ENCODE data around the gene VAMP3.

The VAMP3 gene

DNA sequence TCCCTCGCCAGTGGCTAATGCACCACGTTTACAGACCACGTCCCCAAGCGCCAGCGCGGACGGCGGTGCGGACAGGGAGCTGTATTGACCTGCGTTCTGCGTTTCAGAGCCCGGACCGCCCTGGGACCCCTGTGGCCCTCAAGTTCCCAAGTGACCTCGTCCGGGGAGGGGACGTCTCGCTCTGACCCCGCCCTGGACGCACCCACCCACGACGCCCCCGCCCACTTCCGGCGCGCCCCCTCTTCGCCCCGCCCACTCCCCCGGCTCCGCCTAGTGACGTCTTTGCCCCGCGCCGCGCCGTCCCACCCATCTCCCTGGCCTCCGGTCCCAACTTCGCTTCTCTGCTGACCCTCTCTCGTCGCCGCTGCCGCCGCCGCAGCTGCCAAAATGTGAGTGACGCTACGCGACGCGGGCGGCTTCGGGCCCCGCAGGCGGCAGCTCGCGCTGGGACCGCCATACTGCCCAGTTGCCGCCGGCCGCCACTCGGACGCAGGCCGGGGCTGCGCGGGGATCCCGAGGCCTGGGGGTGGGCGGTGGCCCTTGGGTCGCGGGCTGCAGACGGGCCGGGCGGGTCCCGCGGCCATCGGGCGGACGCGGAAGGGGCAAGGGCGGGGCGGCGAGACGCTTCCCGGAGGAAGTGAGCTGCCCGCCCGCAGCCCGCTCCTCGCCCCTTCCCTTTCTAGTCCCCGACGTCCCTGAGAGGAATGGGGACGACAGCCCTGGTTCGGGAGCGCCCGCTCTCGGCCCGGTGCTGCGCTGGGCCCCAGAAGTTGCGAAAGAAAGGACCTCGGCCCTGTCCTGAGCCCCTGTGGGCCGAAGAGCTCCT lies at the start of gene VAMP3:
Gene VAMP3 (plus strand): TSS at position 300 of the 826 bp plus-strand sequence. CDS start 88 bp downstream, at position 388.
- DNase-seq = peak; percentile 80

DNA sequence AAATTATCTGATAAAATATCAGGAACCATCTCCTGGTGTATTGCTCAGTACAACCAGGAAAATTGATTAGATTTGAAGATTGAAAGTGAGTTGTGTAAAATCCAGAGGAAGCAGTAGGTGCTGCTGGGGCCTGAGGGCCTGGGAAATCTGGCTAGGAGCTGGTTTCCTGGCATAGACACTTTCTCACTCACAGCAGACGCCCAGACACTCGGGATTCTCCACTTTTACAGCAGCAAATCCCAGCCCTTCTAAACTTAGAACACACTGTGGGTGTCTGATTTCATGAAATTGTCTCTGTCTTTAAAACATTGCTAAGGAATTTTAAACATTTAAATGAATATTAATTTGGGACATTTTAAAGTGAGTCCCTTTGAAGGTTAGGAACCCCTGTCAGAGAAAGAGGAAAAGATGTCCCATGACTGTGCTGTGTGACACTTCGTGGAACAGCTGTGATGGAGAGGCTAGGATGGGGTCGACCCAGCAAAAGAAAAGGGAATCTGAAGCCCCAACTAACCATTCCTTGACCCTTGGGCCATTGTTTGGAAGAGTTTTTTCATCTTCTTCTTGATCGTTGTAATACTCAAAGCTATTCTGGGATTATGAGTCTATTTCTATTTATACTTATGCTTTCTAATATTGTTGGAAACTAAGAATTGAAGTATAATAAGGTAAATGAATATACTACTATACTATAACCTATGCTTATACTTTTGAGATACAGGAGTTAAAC lies 49.0 kb upstream of the VAMP3 start:
- no peak for DNase-seq

DNA sequence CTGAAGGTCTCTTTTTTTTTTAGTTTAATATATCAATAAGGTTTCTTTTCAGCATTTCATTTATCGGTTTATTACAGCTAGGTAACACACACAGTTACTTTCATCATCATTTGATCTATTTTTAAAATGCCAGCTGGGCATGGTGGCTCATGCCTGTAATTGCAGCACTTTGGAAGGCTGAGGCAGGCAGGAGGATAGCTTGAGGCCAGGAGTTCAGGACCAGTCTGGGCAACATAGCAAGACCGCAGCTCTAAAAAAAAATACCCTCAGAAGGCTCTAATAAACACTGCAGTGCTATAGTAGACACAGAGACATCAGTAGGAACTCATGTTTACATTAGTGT lies 48.5 kb upstream of the VAMP3 start:
- DNase-seq = no peak

DNA sequence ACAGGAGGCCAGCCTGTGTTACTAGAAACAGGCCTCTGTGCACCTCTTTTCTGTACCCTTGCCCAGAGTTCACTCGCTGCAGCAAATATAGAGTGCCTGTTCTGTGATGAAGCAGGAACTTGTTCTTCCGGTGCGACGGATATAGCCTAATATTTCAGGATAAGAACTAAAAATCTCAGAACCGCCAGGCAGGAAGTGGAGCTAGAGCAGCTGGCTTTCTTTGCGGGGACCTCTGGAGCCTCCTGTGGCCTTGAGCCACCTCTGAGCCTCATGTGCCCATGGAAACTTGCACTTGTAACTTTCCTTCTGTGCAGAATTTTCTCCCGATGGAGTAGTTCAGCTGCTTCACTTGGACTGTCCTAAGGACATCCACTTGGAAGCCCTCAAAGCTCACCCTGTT lies 44.5 kb upstream of the VAMP3 start:
- no peak for DNase-seq

- DNase-seq = no peak
These were observed 43.2 kb upstream of the VAMP3 start for GRCh38 chr1:7727809-7728471.

GRCh38 chr1:7729761-7730160 lies 41.3 kb upstream of the VAMP3 start:
- no peak for DNase-seq

DNA sequence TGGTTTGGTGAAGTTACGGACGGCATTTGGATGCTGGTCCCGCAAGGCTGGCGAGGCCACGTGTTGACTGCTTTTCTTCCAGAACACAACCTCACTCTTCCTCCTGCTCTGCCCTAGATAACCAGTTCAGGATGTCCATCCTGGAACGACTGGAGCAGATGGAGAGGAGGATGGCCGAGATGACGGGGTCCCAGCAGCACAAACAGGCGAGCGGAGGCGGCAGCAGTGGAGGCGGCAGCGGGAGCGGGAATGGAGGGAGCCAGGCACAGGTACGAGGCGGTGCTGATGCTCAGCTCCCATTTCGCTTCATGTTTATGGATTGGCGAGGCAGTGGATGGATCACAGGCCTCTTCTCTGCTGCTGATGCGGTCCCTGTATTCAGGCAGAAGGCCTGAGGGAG lies 38.8 kb upstream of the VAMP3 start:
- no peak for DNase-seq

DNA sequence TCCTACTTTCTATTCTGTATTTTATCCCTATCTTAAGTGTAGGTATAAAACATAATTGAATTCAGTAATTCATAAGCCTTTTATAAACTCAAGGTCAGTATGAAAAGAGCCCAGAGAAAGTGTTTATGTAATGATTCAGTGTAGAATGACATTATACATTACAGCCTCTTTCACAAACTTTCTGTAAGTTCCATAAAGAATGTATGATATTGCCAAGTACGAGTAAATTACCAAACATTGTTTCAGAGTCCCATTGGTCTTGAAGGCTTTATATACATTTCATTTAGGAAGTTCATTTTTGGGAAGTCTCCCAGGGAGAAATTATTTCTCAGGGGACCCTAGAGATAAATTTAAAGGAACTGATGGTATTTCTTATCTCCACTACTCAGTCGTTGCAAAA lies 37.8 kb upstream of the VAMP3 start:
- DNase-seq = no peak

DNA sequence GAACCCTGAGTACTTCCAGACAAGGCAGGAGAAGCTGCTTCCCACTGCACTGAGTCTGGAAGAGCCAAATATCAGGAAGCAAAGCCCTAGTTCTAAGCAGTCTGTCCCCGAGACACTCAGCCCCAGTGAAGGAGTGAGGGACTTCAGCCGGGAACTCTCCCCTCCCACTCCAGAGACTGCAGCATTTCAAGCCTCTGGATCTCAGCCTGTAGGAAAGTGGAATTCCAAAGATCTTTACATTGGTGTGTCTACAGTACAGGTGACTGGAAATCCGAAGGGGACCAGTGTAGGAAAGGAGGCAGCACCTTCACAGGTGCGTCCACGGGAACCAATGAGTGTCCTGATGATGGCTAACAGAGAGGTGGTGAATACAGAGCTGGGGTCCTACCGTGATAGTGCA lies 33.1 kb upstream of the VAMP3 start:
- no peak for DNase-seq

GRCh38 chr1:7743346-7743745 lies 27.8 kb upstream of the VAMP3 start:
- DNase-seq = no peak

DNA sequence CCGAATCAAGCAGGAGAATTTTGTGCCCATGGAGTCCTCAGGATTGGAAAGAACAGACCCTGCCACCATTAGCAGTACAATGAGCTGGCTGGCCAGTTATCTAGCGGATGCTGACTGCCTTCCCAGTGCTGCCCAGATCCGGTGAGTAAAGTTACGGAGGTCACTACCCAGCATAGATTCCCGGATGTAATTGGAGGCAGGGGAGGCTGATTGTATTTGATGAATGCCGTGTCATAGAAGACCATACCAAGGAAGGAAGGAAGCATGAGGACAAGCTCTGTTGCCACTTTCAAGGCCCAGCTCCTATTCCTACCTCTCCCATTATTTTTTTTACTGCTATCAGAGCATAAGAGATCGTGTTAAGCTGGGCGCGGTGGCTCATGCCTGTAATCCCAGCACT lies 26.2 kb upstream of the VAMP3 start:
- no peak for DNase-seq

DNA sequence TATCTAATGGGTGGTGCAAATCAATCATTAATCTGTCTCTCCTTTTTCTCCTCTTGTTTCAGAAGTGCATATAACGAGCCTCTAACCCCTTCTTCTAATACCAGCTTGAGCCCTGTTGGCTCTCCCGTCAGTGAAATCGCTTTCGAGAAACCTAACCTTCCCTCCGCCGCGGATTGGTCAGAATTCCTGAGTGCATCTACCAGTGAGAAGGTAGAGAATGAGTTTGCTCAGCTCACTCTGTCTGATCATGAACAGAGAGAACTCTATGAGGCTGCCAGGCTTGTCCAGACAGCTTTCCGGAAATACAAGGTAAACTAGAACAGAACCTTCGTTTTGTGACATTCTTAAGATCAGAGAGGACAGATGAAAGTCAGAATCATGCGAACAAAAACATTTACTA lies 25.3 kb upstream of the VAMP3 start:
- DNase-seq = no peak

DNA sequence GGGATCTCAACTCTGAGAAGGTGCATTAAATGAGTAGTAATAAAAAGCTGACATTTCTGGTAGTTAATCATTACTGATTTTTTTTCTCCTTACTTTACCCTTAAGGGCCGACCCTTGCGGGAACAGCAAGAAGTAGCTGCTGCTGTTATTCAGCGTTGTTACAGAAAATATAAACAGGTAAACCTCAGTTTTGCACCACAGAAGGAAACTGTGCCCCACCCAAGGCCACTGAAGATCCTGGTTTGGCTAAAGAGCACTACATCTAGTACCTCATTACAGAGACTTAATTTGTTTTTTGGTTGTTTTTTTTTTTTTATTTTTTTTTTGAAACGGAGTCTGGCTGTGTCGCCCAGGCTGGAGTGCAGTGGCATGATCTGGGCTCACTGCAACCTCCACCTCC lies 23.5 kb upstream of the VAMP3 start:
- DNase-seq = no peak

DNA sequence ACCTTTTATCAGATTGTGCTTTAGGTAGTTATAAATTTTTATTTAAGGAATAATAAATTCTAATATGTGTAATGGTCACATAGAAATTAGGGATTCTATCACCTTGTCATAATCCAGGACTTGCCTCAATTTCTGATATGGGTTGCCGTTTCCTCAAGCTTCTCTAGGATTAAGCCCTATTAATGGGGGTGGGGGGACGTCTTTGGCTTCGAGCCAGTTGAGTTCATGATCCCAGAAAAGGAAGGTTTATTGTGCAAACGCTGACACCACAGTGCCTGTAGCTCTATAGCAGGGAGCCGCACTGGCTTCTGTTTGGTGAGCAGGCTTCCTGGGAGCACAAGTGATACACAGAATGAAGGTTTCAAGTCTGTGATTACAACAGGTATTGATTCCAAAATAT lies 22.0 kb upstream of the VAMP3 start:
- no peak for DNase-seq

GRCh38 chr1:7751174-7751573 lies 19.9 kb upstream of the VAMP3 start:
- no peak for DNase-seq

DNA sequence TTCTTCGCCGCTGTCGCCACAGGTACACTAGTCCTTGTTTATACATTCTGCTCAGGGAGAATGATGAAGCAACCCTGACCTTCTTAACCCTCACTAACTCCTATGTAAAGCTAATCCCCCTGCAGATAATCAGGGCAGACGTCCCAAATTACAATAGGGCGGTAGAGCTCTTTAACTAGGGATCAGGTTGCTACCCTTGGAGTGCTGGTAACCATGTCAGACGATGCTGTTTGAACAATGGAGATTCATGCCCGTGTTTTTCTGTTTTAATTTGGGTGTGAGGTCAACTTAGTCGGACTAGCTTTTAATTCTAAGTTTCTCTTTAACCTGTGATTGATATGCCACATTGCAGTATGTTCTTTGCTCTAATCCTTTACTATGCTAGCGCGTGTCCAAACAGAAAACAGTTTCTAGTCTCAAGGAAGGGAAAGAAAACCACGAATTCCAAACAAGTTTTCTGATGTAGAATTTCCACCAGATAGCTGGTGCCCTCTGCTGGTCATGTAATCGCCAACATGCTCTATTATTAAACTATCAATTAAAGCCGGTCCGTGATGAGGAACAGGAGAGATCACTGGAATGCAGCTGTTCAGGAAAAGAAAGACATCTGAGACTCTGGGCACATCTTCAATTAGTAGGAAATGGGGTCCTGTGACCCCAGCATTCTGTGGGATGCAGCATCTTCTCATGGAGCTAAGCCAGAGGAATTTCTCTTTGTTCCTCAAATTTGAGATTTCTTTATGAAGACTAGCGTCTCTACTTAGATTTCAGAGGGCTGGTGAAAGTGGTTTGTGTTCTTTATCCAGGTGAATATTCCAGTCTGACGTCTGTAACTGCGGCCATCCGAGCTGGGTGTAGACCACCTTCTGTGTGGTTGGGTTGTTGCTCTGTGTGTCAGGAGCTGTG lies 18.3 kb upstream of the VAMP3 start:
- peak; percentile 29 for DNase-seq

GRCh38 chr1:7753641-7754040 lies 17.5 kb upstream of the VAMP3 start:
- no peak for DNase-seq

DNA sequence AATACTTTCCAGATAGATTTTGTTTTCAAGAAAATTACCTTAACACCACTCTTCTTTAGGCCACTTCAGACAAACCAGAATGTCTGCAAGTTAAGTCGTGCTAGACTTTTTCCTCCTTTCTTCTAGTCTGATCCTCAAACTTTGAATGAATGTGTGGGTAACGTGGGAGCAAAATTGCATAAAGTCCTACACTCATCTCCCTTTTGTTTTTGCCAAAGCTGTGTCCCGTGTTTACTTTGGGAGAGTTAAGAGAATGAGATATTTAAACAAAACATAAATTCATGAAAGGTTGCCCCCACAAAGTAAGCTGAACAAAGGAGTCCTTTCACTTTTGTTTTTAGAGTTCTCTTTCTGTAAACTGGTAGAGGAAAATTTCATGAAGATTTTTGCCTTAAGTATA lies 16.9 kb upstream of the VAMP3 start:
- DNase-seq = no peak

DNA sequence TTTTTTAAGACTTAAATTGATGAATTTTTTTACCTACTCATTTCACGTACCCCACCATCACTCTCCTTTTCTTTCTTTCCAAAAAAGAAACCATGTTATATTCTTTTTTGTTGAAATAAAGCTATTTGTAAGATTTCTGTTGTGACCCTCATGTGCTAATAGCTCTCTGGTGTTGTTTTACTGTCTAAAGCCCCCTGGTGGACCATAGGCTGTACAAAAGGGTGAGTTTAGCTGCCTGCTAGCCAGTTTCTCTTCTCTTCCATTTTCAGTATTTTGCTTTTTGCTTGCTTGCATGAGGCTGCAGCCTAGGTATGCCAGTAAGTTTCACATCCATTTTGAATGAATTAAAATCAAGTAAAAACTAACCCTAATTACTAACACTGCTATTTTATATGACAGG lies 15.6 kb upstream of the VAMP3 start:
- DNase-seq = no peak

- no peak for DNase-seq
These were observed 10.9 kb upstream of the VAMP3 start for GRCh38 chr1:7760245-7760644.

GRCh38 chr1:7761103-7761502 lies 10.0 kb upstream of the VAMP3 start:
- no peak for DNase-seq

GRCh38 chr1:7767176-7767575 lies 3.9 kb upstream of the VAMP3 start:
- no peak for DNase-seq

DNA sequence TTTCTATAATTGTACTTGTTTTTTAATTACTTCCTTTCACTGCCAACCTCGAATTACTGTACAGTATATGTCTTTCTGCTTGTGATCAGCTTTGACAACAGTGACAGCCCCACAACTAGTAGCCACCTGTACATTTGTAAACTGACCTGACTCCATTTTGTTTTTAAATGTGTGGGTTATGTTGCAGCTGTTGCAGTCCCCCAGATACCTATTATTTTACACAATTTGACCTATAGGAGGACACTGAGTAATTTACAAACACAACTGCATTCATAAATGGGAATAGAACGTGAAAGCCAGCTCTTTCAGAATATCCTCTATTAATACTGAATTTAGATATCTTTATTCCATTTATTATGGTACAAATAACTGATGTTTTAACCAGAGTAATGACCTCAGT lies 2.5 kb upstream of the VAMP3 start:
- DNase-seq = no peak

Measured in GDM1 (cell line).